SU-DHL-6 (cell line): ENCODE measurements around the gene IL17RD.

Source experiments
- H2AFZ ChIP-seq: fragments of 200-600 bp; sonication (generic); 2 replicates; pipeline ENCODE4 v1.6.1; 2014; ENCODE audit warnings: low read depth, mild to moderate bottlenecking, moderate library complexity, mixed read lengths, antibody characterized with exemption, low read length; ENCODE audit not compliant: severe bottlenecking
- H3F3A ChIP-seq: fragments of 200-600 bp; shearing (Covaris generic); 2 replicates; pipeline ENCODE4 v1.6.0; 2016; ENCODE audit warnings: antibody characterized with exemption, mild to moderate bottlenecking; ENCODE audit not compliant: insufficient read depth
- H3K27ac ChIP-seq: fragments of 200-600 bp; sonication (generic); 2 replicates; pipeline ENCODE4 v1.5.1; 2016; ENCODE audit warnings: low read depth, mild to moderate bottlenecking, low read length, moderate library complexity, mixed read lengths
- H3K27me3 ChIP-seq: fragments of 200-600 bp; sonication (generic), shearing (Covaris generic); 2 replicates; pipeline ENCODE4 v1.6.0; 2014; ENCODE audit warnings: mild to moderate bottlenecking, low read length
- H3K36me3 ChIP-seq: fragments of 200-600 bp; sonication (generic); 2 replicates; pipeline ENCODE4 v1.6.1; 2014; ENCODE audit warnings: mild to moderate bottlenecking, low read length, mixed read lengths
- H3K4me2 ChIP-seq: fragments of 300-600, 200-600 bp; shearing (Covaris generic), sonication (generic); 2 replicates; pipeline ENCODE4 v1.6.0; 2014; ENCODE audit warnings: low read length, low read depth, mild to moderate bottlenecking; ENCODE audit not compliant: poor library complexity, severe bottlenecking
- H3K4me3 ChIP-seq: fragments of 200-600 bp; sonication (generic); 2 replicates; pipeline ENCODE4 v1.5.1; 2014; ENCODE audit warnings: antibody characterized with exemption, low read length, mild to moderate bottlenecking, mixed read lengths; ENCODE audit not compliant: insufficient read depth, poor library complexity, severe bottlenecking
- H3K79me2 ChIP-seq: fragments of 200-600 bp; sonication (generic); 2 replicates; pipeline ENCODE4 v1.6.1; 2014; ENCODE audit warnings: mild to moderate bottlenecking, low read length, moderate library complexity; ENCODE audit not compliant: insufficient read depth
- H3K9ac ChIP-seq: fragments of 200-600 bp; sonication (generic); 2 replicates; pipeline ENCODE4 v1.7.0; 2014; ENCODE audit warnings: mild to moderate bottlenecking, low read length
- H3K9me2 ChIP-seq: fragments of 200-600 bp; sonication (generic); replicated peaks from 2 replicates; pipeline ENCODE4 v1.6.1; 2014; ENCODE audit warnings: low read length; ENCODE audit not compliant: insufficient read depth
- H3K9me3 ChIP-seq: fragments of 200-600 bp; sonication (generic); 2 replicates; pipeline ENCODE4 v1.6.1; 2014; ENCODE audit warnings: low read length, mixed read lengths; ENCODE audit not compliant: insufficient read depth
- H4K20me1 ChIP-seq: fragments of 200-600 bp; sonication (generic); 2 replicates; pipeline ENCODE4 v1.6.1; 2014; ENCODE audit warnings: low read depth, mild to moderate bottlenecking, antibody characterized with exemption, low read length, moderate library complexity, mixed read lengths
- CTCF ChIP-seq: fragments of 200-600 bp; sonication (generic); IDR thresholded peaks from one replicate; pipeline ENCODE4 v1.5.1; 2017; ENCODE audit warnings: antibody characterized with exemption, mild to moderate bottlenecking, low read length, moderate library complexity; ENCODE audit not compliant: insufficient read depth, poor library complexity, severe bottlenecking
- EZH2phosphoT487 ChIP-seq: fragments of 200-600 bp; sonication (generic), shearing (Covaris generic); conservative IDR thresholded peaks from 2 replicates; pipeline ENCODE4 v1.6.1; 2018; ENCODE audit warnings: mild to moderate bottlenecking, antibody characterized with exemption, low read length, moderate library complexity, mixed read lengths

Gene IL17RD

GRCh38 chr3:57194641-57195040 is 29.5 kb upstream of the IL17RD start:
- H3F3A ChIP-seq, result no peaks in the 10 kb centered on the region
- no peaks in the 10 kb centered on the region for H4K20me1 ChIP-seq
- H3K27me3 ChIP-seq, result no peaks in the 10 kb centered on the region
- no peaks in the 10 kb centered on the region for H3K79me2 ChIP-seq
- H3K9me2 ChIP-seq, result no peaks in the 10 kb centered on the region
- no peak overlapping the region for H2AFZ ChIP-seq
- no peak overlapping the region for H3K9ac ChIP-seq
- no peak overlapping the region for H3K27ac ChIP-seq
- H3K4me2 ChIP-seq, result no peak overlapping the region
- H3K36me3 ChIP-seq, result 0 out of 2 replicates have a peak, but pooled peaks cover 4% of the 10 kb centered on the region
- TF ChIP-seq EZH2phosphoT487 (no peak), CTCF (no peak)
- H3K4me3 ChIP-seq, result no peak overlapping the region
- no peaks in the 10 kb centered on the region for H3K9me3 ChIP-seq

GRCh38 chr3:57192028-57192427 is 26.9 kb upstream of the IL17RD start:
- Histone ChIP-seq H3K4me2 (no peak overlapping the region), H3K27ac (no peak overlapping the region), H3K9me2 (no peaks in the 10 kb centered on the region), H4K20me1 (no peaks in the 10 kb centered on the region), H2AFZ (no peak overlapping the region), H3K79me2 (no peaks in the 10 kb centered on the region), H3K9me3 (no peaks in the 10 kb centered on the region), H3K27me3 (no peaks in the 10 kb centered on the region), H3K9ac (no peak overlapping the region), H3F3A (no peaks in the 10 kb centered on the region), H3K4me3 (no peak overlapping the region), H3K36me3 (no peaks in the 10 kb centered on the region)
- TF ChIP-seq EZH2phosphoT487 (no peak), CTCF (no peak)

- H3K4me3 ChIP-seq, result no peak overlapping the region
- H3K27me3 ChIP-seq, result no peaks in the 10 kb centered on the region
- TF ChIP-seq EZH2phosphoT487 (no peak), CTCF (no peak)
- H3K4me2 ChIP-seq, result no peak overlapping the region
- H3K36me3 ChIP-seq, result no peaks in the 10 kb centered on the region
- H3K27ac ChIP-seq, result no peak overlapping the region
- no peaks in the 10 kb centered on the region for H3K9me3 ChIP-seq
- H3K9ac ChIP-seq, result no peak overlapping the region
- H4K20me1 ChIP-seq, result no peaks in the 10 kb centered on the region
- no peaks in the 10 kb centered on the region for H3K79me2 ChIP-seq
- no peaks in the 10 kb centered on the region for H3F3A ChIP-seq
- no peaks in the 10 kb centered on the region for H3K9me2 ChIP-seq
- H2AFZ ChIP-seq, result no peak overlapping the region
These were observed 19.4 kb upstream of the IL17RD start for GRCh38 chr3:57184526-57184925.
